Small intestine (tissue), 7 donors: Measurements from ENCODE around the gene SERBP1. TPM values are rescaled to one million over a fixed set of nuclear protein-coding genes. Genes with fewer than 3 reads are reported as not detected.

ENCODE experiments used
- DNase-seq, 2 donors: peaks; one replicate each; pipeline versions ENCODE4 v3.0.0 to v3.0.0-alpha.2; 2013
- FAIRE-seq: peaks from 2 replicates; lab custom pipeline; 2012; peaks lifted over from hg19 to GRCh38; lab: Jason Lieb, UNC
- H3K27ac ChIP-seq, 3 donors: one replicate each; pipeline ENCODE4 v1.5.1; 2013; ENCODE audit warnings: low read length in 2 of 3, mild to moderate bottlenecking in 2 of 3, control low read depth in 1 of 3, inconsistent platforms in 1 of 3, low read depth in 1 of 3, moderate library complexity in 1 of 3
- H3K27me3 ChIP-seq, 3 donors: one replicate each; pipeline ENCODE4 v1.6.1; 2013; ENCODE audit warnings: low read length in 3 of 3, inconsistent platforms in 1 of 3; ENCODE audit not compliant: control insufficient read depth in 3 of 3, insufficient read depth in 3 of 3
- H3K36me3 ChIP-seq, 3 donors: one replicate each; pipeline ENCODE4 v1.6.1; 2013; ENCODE audit warnings: low read length in 3 of 3, inconsistent platforms in 1 of 3, low read depth in 1 of 3, mild to moderate bottlenecking in 1 of 3, moderate library complexity in 1 of 3; ENCODE audit not compliant: control insufficient read depth in 3 of 3, insufficient read depth in 2 of 3
- H3K4me1 ChIP-seq, 3 donors: one replicate each; pipeline ENCODE4 v1.6.1; 2013; ENCODE audit warnings: low read length in 2 of 3, inconsistent platforms in 1 of 3, low read depth in 1 of 3, mild to moderate bottlenecking in 1 of 3, moderate library complexity in 1 of 3; ENCODE audit not compliant: control insufficient read depth in 3 of 3, insufficient read depth in 2 of 3
- H3K4me3 ChIP-seq, 3 donors: one replicate each; pipeline ENCODE4 v1.5.1; 2013; ENCODE audit warnings: low read length in 3 of 3, control low read depth in 1 of 3, inconsistent platforms in 1 of 3, low read depth in 1 of 3, mild to moderate bottlenecking in 1 of 3, moderate library complexity in 1 of 3
- H3K9me3 ChIP-seq, 2 donors: one replicate each; pipeline ENCODE4 v1.6.1; 2013; ENCODE audit warnings: low read depth in 1 of 2, low read length in 1 of 2; ENCODE audit not compliant: control insufficient read depth in 2 of 2, insufficient read depth in 1 of 2
- WGBS, 3 donors: extraction: QIAGEN DNeasy Blood & Tissue Kit; methylation state at CpG; one replicate each; pipeline ENCODE4 v1.1.7; 2013; 5-methylcytosine and 5-hydroxymethylcytosine counted together
- polyA plus RNA-seq, 4 donors: library from polyadenylated mRNA; stranded (reverse) in 3 of 4; unstranded in 1 of 4; fragments of 200-250 nt in 3 of 4; fragments of 120-200 nt in 1 of 4; gene quantifications; one replicate each; pipeline versions ENCODE4 v1.2.1 to v1.2.3, GENCODE V29; 2013
- donor health status: healthy with polysubstance abuse.
- donor health status: control.
- donor health status: control.
- donor health status: Bipolar disorder and iron deficiency.
- donor health status: healthy.

The SERBP1 gene
- polyA plus RNA-seq, 4 donors, result 90.8 to 311 (median 153) TPM

- H3K27ac ChIP-seq, result no peak overlapping the region
- no peak for DNase-seq
- no peak overlapping the region for H3K4me3 ChIP-seq
- H3K9me3 ChIP-seq, result no peaks in the 10 kb centered on the region
- no peak for FAIRE-seq
- no peaks in the 10 kb centered on the region for H3K27me3 ChIP-seq
- H3K36me3 ChIP-seq, result no peaks in the 10 kb centered on the region
- H3K4me1 ChIP-seq, result no peaks in the 10 kb centered on the region
- WGBS, 3 donors, result 91 to 97% (median 95%) methylated on average over 4 of the region's 4 CpGs
Measured at GRCh38 chr1:67394548-67394947, 35.7 kb downstream of the SERBP1 start.

GRCh38 chr1:67393737-67394136 is 36.5 kb downstream of the SERBP1 start:
- FAIRE-seq (no peak), DNase-seq (no peak)
- no peak overlapping the region for H3K27ac ChIP-seq
- no peaks in the 10 kb centered on the region for H3K9me3 ChIP-seq
- 88 to 91% (median 91%) methylated on average over 3 of the region's 3 CpGs for WGBS, 3 donors
- no peaks in the 10 kb centered on the region for H3K27me3 ChIP-seq
- H3K4me1 ChIP-seq, result no peaks in the 10 kb centered on the region
- H3K36me3 ChIP-seq, result no peaks in the 10 kb centered on the region
- H3K4me3 ChIP-seq, result no peak overlapping the region

- Histone ChIP-seq H3K4me3 (no peak overlapping the region), H3K27ac (no peak overlapping the region), H3K27me3 (no peaks in the 10 kb centered on the region), H3K9me3 (no peaks in the 10 kb centered on the region), H3K36me3 (no peaks in the 10 kb centered on the region), H3K4me1 (no peaks in the 10 kb centered on the region)
- WGBS, 3 donors, result 64 to 84% (median 76%) methylated on average over 12 of the region's 12 CpGs
- peak in 1 of 2 donors; percentile 26 for DNase-seq
- no peak for FAIRE-seq
Measured at GRCh38 chr1:67393240-67393639, 37.0 kb downstream of the SERBP1 start.

GRCh38 chr1:67390041-67390887 is 39.9 kb downstream of the SERBP1 start:
- H3K27ac ChIP-seq, result no peak overlapping the region
- 93 to 99% (median 95%) methylated on average over 3 of the region's 3 CpGs for WGBS, 3 donors
- H3K36me3 ChIP-seq, result no peaks in the 10 kb centered on the region
- no peaks in the 10 kb centered on the region for H3K4me1 ChIP-seq
- DNase-seq (no peak), FAIRE-seq (no peak)
- H3K27me3 ChIP-seq, result no peaks in the 10 kb centered on the region
- H3K4me3 ChIP-seq, result no peak overlapping the region
- peaks cover 0 to 1% of the 10 kb centered on the region in 2 donors for H3K9me3 ChIP-seq

GRCh38 chr1:67383999-67384638 is 46.1 kb downstream of the SERBP1 start:
- no peak for DNase-seq
- WGBS, 3 donors, result 72 to 100% (median 89%) methylated on average over 1 to 2 of the region's 2 CpGs
- no peaks in the 10 kb centered on the region for H3K27me3 ChIP-seq
- no peak overlapping the region for H3K27ac ChIP-seq
- H3K9me3 ChIP-seq, result peaks cover 2 to 19% of the 10 kb centered on the region in 2 donors
- H3K4me1 ChIP-seq, result no peaks in the 10 kb centered on the region
- no peak for FAIRE-seq
- no peak overlapping the region for H3K4me3 ChIP-seq
- H3K36me3 ChIP-seq, result no peaks in the 10 kb centered on the region

GRCh38 chr1:67382292-67382691 is 47.9 kb downstream of the SERBP1 start:
- Histone ChIP-seq H3K36me3 (no peaks in the 10 kb centered on the region), H3K4me1 (no peaks in the 10 kb centered on the region), H3K9me3 (peaks cover 2 to 19% of the 10 kb centered on the region in 2 donors), H3K27me3 (no peaks in the 10 kb centered on the region), H3K4me3 (no peak overlapping the region), H3K27ac (no peak overlapping the region)
- no peak for DNase-seq
- FAIRE-seq, result no peak
- WGBS, 3 donors, result 88 to 96% (median 93%) methylated on average over 1 of the region's 1 CpG

GRCh38 chr1:67381154-67381553 is 49.0 kb downstream of the SERBP1 start:
- H3K27ac ChIP-seq, result no peak overlapping the region
- H3K36me3 ChIP-seq, result no peaks in the 10 kb centered on the region
- H3K4me1 ChIP-seq, result no peaks in the 10 kb centered on the region
- no peak for FAIRE-seq
- no peak overlapping the region for H3K4me3 ChIP-seq
- WGBS, 3 donors, result 81 to 90% (median 83%) methylated on average over 4 of the region's 4 CpGs
- no peak for DNase-seq
- peaks cover 2 to 19% of the 10 kb centered on the region in 2 donors for H3K9me3 ChIP-seq
- no peaks in the 10 kb centered on the region for H3K27me3 ChIP-seq

GRCh38 chr1:67377253-67377652 is 52.9 kb downstream of the SERBP1 start:
- FAIRE-seq, result no peak
- no peaks in the 10 kb centered on the region for H3K9me3 ChIP-seq

More at GRCh38 chr1:67377253-67377652, 52.9 kb downstream of the SERBP1 start:
- Histone ChIP-seq H3K27ac (no peak overlapping the region), H3K36me3 (no peaks in the 10 kb centered on the region), H3K27me3 (no peaks in the 10 kb centered on the region), H3K4me3 (no peak overlapping the region), H3K4me1 (no peaks in the 10 kb centered on the region)
- 94 to 97% (median 94%) methylated on average over 1 of the region's 1 CpG for WGBS, 3 donors
- no peak for DNase-seq
